Pancreas (tissue), 10 donors: ENCODE measurements around the gene FST. TPM values are rescaled to one million over a fixed set of nuclear protein-coding genes. Genes with fewer than 3 reads are reported as not detected.

Experiments
- ATAC-seq, 4 donors: fragments of 200-7000 bp; cut with Tn5 transposase; one replicate each; pipeline versions ENCODE4 v1.8.0 to v1.9.1; 2020; ENCODE audit warnings: mild to moderate bottlenecking in 4 of 4, moderate library complexity in 4 of 4
- DNase-seq, 6 donors: peaks; one replicate each; pipeline ENCODE4 v3.0.0-alpha.2; 2020
- FAIRE-seq: peaks from 2 replicates; lab custom pipeline; 2012; peaks lifted over from hg19 to GRCh38; lab: Jason Lieb, UNC
- H3K27ac ChIP-seq, 4 donors: fragments of 200-600 bp; sonication (generic); 1 replicate in 3 of 4; 2 replicates in 1 of 4; pipeline versions ENCODE4 v1.5.0 to v1.8.0; 2020
- H3K27me3 ChIP-seq, 4 donors: fragments of 200-600 bp; one replicate each; pipeline ENCODE4 v1.8.0; 2021
- H3K36me3 ChIP-seq, 3 donors: fragments of 200-600 bp; sonication (generic) in 1 of 3; one replicate each; pipeline versions ENCODE4 v1.5.0 to v1.8.0; 2020 to 2021
- H3K4me1 ChIP-seq, 3 donors: fragments of 200-600 bp; one replicate each; pipeline ENCODE4 v1.8.0; 2021
- H3K4me3 ChIP-seq, 4 donors: fragments of 200-600 bp; sonication (generic) in 2 of 4; one replicate each; pipeline versions ENCODE4 v1.5.0 to v1.8.0; 2020 to 2021
- H3K9me3 ChIP-seq, 4 donors: fragments of 200-600 bp; one replicate each; pipeline ENCODE4 v1.8.0; 2021
- CTCF ChIP-seq, 4 donors: fragments of 200-600 bp; sonication (generic) in 3 of 4; IDR thresholded peaks; one replicate each; pipeline versions ENCODE4 v1.5.0 to v1.8.0; 2021; ENCODE audit warnings: antibody characterized with exemption in 4 of 4
- WGBS, 2 donors: extraction: QIAGEN DNeasy Blood & Tissue Kit; methylation state at CpG; one replicate each; pipeline ENCODE4 v1.1.7; 2013; 5-methylcytosine and 5-hydroxymethylcytosine counted together
- intact Hi-C, 3 donors: fragments of 100-400 bp; cut with DNase I; formaldehyde crosslinking; loops; one replicate each; pipeline versions ENCODE4 v1.11.1 to v1.14.2; 2022
- polyA plus RNA-seq, 2 donors: library from polyadenylated mRNA; stranded (reverse); fragments of 200-250 nt; gene quantifications; one replicate each; pipeline ENCODE4 v1.2.3, GENCODE V29; 2013
- total RNA-seq, 6 donors: library from RNA; stranded (reverse); fragmentation: NEBNext Ultra II Directional in 4 of 6; extraction: Animal tissue kit (Norgen Biotek cat#: 25700) in 4 of 6; gene quantifications; one replicate each; pipeline versions ENCODE4 v1.2.1 to v1.2.4, GENCODE V29; 2021 to 2023
- donor health status: healthy with polysubstance abuse.
- donor health status: DM: no; HTN: no; CAD: no; lungs with moderate emphysema.
- donor health status: DM: no; HTN: no; CAD: no.
- donor health status: control.
- donor health status: control.
- donor health status: Bipolar disorder and iron deficiency.
- donor health status: DM: yes; HTN: yes; CAD: no.
- donor health status: DM: no; HTN: no; CAD: no.
- donor health status: DM: no; HTN: no; CAD: no.
- donor health status: DM: yes; HTN: yes; CAD: no.

FST gene
- total and polyA plus RNA-seq, 8 donors = 0.45 to 1.8 (median 0.81) TPM; not detected in 1

- DNase-seq = no peak
- no peak overlapping the region for H3K4me3 ChIP-seq
- intact Hi-C loops = no loop called here
- H3K36me3 ChIP-seq = no peaks in the 10 kb centered on the region
- no peak for FAIRE-seq
- no peak for ATAC-seq
- H3K27ac ChIP-seq = no peak overlapping the region
- no peaks in the 10 kb centered on the region for H3K27me3 ChIP-seq
- no peaks in the 10 kb centered on the region for H3K4me1 ChIP-seq
- 58 to 60% methylated on average over 4 of the region's 4 CpGs for whole genome bisulfite sequencing, 2 donors
- H3K9me3 ChIP-seq = no peaks in the 10 kb centered on the region
- no peak for TF ChIP-seq CTCF (IDR thresholded peaks at IDR 0.05)
Observed at GRCh38 chr5:53472720-53473510, 7.5 kb upstream of the FST start.

GRCh38 chr5:53473633-53474032 is 6.8 kb upstream of the FST start:
- DNase-seq (no peak), ATAC-seq (no peak), FAIRE-seq (no peak)
- no peak overlapping the region for H3K27ac ChIP-seq
- no peaks in the 10 kb centered on the region for H3K36me3 ChIP-seq
- no peaks in the 10 kb centered on the region for H3K4me1 ChIP-seq
- H3K27me3 ChIP-seq = no peaks in the 10 kb centered on the region
- H3K9me3 ChIP-seq = no peaks in the 10 kb centered on the region
- intact Hi-C loops = no loop called here
- no peak overlapping the region for H3K4me3 ChIP-seq
- no peak for TF ChIP-seq CTCF (IDR thresholded peaks at IDR 0.05)

GRCh38 chr5:53475320-53475719 is 5.1 kb upstream of the FST start:
- no peak for FAIRE-seq
- no peak for ATAC-seq
- no peak for TF ChIP-seq CTCF (IDR thresholded peaks at IDR 0.05)
- no peaks in the 10 kb centered on the region for H3K4me1 ChIP-seq
- DNase-seq = no peak
- no peaks in the 10 kb centered on the region for H3K9me3 ChIP-seq
- H3K27ac ChIP-seq = no peak overlapping the region
- intact Hi-C loops = loop anchor here in 1 of 3 donors (5.0 kb wide), 1 partner anchor 742 kb away; no protein-coding TSS in a partner anchor
- H3K4me3 ChIP-seq = no peak overlapping the region
- WGBS, 2 donors = 79 to 84% methylated on average over 2 of the region's 2 CpGs
- H3K27me3 ChIP-seq = no peaks in the 10 kb centered on the region
- H3K36me3 ChIP-seq = no peaks in the 10 kb centered on the region

GRCh38 chr5:53476019-53476418 is 4.4 kb upstream of the FST start:
- DNase-seq = no peak
- no peaks in the 10 kb centered on the region for H3K9me3 ChIP-seq
- no peak for ATAC-seq
- H3K27ac ChIP-seq = no peak overlapping the region
- intact Hi-C loops = loop anchor here in 1 of 3 donors (5.0 kb wide), 1 partner anchor 741 kb away; no protein-coding TSS in a partner anchor
- no peaks in the 10 kb centered on the region for H3K36me3 ChIP-seq
- no peaks in the 10 kb centered on the region for H3K27me3 ChIP-seq
- 18 to 37% methylated on average over 3 of the region's 3 CpGs for WGBS, 2 donors
- H3K4me1 ChIP-seq = peaks cover 0 to under 1% (median 0%) of the 10 kb centered on the region in 3 donors
- no peak for FAIRE-seq
- no peak for TF ChIP-seq CTCF (IDR thresholded peaks at IDR 0.05)
- H3K4me3 ChIP-seq = no peak overlapping the region
